NCI-H2171 treated with DMSO at 0.1 percent for 48 hours (cell line): ENCODE measurements around the gene DMAC1.
A peak's percentile ranks its signal among the peaks of the same experiment; 100 is the strongest.

Experiments
- DNase-seq: peaks from one replicate; lab custom pipeline; 2025; lab: John Stamatoyannopoulos, UW

DMAC1 gene, protein sequence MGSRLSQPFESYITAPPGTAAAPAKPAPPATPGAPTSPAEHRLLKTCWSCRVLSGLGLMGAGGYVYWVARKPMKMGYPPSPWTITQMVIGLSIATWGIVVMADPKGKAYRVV

DNA sequence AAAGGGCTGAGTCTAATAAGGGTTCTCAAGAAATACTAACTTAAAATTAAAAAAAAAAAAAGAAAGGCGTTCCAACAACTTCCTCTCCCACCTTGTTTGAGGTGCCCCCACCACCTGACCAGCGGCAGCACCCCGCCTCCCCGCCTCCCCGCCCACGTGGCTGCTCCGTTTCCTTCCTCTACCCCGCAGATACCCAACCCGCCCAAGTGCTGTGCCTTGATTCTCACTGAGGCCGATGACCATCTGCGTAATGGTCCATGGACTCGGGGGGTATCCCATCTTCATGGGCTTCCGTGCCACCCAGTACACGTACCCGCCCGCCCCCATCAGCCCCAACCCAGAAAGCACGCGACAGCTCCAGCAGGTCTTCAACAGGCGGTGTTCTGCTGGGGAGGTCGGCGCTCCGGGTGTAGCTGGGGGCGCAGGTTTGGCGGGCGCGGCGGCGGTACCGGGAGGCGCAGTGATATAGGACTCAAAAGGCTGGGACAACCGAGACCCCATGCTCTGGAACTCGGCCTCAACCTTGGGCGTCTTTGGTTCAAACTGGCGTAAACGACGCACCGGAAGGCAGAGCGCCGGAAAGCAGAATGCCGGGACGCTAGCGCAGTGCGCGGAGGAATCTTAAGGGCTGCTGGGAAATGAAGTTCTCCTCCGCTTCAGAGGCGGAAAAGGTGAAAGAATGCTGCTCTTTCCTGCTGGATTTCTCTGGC, at the start of gene DMAC1:
Gene DMAC1 (minus strand): TSS at position 545 of the 710 bp plus-strand sequence. CDS start 44 bp downstream, at position 501.
- DNase-seq = peak; percentile 78

DNA sequence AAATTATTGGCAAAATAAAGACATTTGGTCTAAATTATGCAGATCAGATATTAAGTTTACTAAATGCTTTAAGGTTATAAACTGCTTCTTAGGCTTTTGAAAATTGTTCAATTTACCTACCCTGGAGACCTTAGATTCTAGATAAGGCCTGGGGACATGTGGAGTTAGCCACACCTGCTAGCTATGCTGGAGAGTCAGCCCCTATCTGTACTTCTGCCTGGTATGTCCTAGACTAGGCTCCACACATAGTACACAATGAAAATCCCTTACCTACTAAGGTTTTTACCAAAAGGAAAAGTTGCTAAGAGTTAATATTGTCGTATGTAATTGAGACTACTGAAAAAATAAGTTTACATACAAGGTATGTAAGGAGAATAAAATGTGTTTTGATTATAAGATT, 49.8 kb upstream of the DMAC1 start:
- no peak for DNase-seq

DNA sequence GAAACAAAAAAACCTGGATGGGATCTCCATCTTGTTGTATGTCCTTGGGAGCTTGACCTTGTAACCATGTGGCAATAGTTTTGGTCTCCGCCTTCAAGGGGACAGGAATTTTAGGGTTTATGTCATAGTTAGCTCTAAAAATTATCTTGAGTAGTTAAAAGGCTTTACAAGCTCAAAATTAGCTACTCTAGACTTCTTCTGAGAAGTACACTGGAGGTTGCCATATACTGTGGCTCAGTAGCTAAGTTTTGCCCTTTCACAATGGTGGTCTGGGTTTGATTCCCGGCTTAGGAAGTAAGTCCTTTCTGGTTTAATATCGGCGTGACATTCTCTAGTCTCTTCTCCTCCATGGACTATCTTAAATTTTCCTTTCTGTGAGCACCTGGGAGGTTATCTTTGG, 48.9 kb upstream of the DMAC1 start:
- no peak for DNase-seq

DNA sequence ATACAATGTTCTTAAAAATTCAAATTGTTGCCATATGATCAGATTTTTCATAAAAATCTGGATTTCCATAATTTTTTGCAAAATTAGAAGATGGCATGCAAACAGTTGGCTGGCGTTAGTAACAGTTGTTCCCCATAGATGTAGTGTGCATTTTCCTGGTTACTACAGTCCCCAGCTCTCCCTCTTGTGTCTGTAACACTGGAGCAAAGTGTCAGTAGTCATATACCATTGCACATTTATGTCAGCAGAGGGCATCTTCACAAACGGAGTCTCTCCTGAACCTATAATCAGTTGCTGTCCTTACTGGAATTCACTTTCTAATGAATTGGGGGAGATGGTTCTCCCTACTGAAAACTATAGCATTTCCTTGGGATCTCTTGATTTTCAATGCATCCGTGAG, 44.7 kb upstream of the DMAC1 start:
- peak; percentile 4 for DNase-seq

DNA sequence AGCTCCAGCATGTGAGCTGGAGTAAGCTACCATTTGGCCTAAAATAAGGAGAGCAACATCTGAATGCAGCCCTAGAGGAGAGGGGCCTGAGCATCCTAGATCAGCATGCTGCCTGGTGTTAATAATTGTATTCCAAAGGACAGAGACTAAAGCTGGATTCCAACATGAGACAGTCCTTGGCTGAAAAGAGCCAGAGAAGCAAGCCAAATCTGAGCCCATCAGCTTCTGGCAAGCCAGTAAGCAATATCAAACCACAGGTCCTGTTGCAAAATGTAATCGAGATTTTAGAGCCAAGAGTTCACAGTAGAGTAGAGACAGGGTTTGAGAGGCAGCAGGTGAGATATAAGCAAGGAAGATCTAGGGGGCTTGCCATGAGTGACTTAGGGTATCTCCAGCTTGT, 42.3 kb upstream of the DMAC1 start:
- no peak for DNase-seq

DNA sequence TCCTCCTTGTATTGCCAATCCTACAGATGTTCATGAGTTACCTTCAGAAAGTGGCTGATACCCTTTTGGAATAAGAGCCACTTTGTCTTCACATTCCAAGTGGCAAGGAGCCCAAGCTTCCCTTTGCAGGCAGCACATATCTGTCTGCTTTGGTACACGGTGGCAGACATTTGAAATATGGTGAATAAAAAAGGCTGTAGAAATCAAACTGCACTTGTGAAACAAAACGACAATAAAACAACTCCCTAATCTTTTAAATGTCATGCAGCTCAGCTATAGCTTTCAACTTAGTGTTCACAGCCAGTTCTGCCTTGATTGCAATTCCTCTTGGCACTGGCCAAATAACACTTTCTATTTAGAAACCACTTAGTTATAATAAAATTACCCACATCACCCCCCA, 35.0 kb upstream of the DMAC1 start:
- DNase-seq = no peak

DNA sequence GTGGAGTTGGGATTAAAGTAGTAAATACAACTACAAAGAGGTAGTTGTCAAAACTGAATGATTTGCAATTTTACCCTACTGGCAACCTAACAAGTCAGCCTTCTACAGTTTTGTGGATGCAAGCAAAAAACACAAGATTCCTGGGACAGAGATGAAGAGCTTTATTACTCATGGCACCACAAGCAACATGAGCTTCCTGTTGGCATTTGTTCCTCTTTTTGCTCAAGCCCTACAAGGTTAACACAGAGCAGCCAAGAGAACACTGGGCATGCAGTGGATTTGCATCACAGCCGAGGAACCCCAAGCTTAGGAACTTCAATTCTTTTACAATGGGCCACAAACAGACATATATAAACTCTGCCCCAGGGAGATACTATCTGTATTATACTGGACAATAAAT, 28.8 kb upstream of the DMAC1 start:
- no peak for DNase-seq

DNA sequence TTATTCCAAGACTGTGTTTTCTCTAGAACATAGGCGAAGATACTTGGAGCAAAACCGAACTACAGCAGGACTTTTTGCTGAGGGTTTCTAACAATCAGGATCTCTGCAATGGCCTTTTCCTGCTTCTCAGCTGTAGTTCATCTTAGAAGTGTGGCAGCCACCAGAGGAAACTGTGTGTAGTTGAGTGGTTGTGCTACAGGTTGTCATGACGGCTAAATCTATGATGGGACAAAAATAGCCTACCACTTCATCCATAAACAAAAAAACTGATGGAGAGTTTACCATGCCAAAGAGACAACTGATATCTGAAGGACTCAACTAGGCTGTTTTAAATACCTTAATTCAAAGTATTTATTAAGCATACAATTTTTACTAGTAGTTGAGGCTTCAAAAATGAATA, 28.2 kb upstream of the DMAC1 start:
- no peak for DNase-seq

DNA sequence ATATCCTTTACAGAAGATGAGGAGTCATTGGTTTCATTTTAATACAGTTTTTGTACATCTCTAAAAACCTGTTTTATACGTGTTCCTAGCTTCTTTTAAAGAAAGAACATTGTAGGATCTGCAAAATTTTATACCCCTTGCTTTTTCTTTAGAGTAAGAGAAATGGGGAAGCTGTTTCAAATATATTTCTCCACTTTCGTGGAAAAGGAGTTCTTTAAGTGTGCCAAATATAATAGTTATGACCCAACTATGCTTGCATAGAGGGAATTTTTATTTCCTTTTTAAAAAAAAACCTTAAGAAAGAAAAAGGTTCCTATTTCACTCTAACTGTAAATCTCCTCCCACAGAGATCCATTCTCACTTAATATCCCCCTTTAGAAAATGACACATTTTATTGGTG, 27.5 kb upstream of the DMAC1 start:
- DNase-seq = no peak

DNA sequence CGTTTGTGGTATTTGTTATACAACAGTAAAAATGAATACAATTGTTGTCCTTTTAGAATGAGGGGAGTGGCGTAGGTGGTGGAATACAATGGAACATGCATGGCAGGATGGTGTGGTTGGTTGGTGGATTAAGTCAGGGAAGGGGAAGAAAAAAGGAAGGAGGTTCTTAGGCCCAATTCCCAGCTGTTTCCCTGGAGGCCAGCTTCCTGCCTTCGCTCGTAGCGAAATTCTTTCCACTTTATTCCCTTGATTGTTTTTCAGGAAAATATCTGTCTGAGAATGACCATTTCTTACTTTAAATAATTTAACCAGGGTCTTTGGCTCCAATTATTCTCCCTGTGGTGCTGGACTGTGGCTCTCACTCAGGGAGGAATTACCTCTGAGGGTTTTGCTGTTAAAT, 24.1 kb upstream of the DMAC1 start:
- DNase-seq = no peak

DNA sequence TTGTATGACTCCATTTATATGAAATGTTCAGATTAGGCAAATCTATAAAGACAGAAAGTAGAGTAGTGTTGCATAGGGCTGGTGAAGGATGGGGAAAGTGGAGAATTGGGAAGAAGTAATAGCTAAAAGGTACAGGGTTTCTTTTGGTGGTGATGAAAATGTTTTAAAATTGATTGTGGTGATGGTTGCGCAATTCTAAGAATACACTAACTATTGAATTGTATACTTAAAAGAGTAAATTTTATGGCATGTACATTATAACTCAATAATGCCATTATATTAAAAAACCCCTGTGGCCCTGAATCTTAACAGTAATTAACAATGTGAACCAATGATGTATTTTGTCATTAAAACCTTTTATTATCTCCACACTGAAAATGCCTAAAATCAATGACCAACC, 20.4 kb upstream of the DMAC1 start:
- DNase-seq = no peak

DNA sequence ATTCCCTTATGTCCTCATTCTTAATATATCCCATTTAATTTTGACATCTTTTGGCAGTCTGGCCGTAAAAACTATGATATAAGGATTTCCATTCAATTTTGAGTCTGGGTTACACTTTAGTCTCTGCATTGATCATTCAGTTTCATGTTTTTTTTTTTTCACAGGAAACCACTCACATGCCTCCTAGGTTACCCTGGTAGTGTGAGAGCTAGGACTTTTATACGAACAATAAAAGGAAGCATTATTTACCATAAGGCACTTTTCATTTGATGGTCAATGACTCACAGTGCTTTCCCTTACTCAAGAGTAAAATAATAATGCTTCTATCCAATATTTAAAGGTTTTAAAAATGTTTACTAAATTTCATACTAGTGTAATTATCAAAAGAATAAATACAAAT, 16.4 kb upstream of the DMAC1 start:
- DNase-seq = no peak

DNA sequence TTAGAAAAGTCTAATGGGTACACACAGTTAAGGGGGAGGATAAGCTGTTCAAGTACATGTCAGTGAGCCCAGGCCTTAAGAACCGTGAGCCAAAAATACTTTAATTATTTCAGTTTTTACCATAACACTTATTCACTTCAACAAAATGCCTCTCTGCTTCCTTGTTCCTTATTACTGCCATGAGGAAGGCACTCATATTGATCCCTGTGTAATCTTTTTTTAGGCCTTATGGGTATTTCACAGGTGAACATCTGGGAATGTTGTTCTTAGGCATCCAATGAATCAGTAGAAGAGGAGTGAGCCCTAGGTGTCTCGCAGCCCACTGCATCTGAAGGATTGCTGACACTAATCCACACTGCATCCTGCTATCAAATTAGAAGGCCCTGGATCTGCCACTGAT, 13.5 kb upstream of the DMAC1 start:
- no peak for DNase-seq

DNA sequence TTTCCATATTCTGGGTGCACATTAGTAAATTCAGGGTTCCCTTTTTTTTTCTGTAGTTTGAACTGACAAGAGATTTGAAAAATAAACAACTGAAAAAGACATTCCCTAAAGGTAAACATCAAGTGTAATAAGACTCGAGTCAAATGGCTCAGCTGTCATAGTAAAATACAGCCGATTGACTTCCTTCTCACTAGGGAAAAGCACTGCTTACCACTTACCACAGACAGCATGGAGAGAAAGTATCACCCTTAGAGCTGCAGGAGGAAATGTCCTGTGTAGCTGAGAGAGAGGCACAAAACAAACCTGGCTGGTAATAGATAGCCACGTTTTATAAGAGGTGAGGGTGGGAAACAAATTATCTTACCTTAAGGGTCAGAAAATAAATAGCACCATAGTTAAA, 12.1 kb upstream of the DMAC1 start:
- peak; percentile 2 for DNase-seq

DNA sequence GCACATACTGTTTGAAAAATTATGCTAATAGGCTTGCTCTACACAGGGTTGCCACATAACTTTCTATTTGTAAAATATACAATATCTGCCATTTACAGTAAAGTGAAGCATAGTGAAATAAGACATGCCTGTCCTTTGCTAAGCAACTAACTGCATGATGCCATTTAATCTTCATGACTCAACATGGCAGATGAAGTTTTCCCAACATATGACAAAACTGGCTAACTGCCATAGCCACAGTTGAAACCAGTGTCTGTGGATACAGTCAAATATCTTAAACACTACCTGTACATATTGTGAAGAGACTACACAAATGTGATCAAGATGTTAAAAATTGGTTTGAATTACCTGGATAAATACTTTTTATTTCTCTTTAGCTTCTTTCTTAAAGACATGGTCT, 3.1 kb upstream of the DMAC1 start:
- no peak for DNase-seq

DNA sequence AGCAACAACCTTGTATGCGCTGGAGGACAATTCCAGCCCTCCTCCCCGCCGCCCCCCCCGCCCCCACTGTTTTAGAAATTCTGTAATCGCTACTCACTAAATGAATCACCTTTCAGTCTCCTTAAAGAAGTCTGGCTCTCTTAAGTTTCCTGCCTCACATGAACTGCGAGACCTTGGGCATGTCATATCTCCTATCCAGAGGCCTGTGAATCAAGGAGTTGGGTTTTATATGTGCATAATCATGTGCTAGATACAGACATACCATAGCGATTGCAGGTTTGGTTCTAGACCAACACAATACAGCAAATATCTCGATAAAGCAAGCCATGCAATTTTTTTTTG, 337 bp upstream of the DMAC1 start:
- DNase-seq = no peak

DNA sequence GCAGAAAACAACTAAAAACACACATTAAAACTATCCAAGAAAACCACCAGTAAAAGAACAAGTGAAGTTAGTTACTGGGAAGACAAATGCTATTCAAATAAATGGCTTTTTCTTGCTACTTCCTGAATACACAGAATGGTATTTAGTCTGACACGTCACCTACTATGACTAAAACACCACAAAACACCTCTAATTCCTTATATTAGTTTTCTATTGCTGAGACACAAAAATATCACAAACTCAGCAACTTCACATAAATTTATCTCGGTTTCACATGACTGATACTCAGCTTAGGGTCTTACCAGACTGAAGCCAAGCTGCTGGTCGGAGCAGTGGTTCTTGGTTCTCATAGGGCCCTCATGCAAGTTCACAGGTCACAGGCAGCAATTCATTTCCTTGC, 5.4 kb downstream of the DMAC1 start:
- DNase-seq = no peak

DNA sequence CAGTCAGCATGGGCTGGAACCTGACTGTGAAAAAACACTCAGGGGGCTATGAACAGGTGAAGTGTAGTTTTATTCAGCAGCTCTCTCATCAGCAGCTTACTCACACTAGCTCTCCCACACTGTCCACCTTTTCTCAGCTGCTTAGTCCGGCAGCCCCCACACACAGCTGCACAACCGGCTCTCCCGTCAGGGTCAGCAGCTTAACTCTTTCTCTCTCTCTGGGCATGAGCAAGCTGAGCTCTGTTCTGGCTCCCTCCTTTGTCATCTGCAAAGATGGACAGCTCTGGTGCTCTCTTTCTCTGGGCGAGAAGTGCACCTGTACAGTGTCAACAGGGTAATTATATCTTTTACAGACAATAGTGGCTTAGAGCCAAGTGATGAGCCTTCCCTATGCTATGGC, 8.2 kb downstream of the DMAC1 start:
- no peak for DNase-seq

DNA sequence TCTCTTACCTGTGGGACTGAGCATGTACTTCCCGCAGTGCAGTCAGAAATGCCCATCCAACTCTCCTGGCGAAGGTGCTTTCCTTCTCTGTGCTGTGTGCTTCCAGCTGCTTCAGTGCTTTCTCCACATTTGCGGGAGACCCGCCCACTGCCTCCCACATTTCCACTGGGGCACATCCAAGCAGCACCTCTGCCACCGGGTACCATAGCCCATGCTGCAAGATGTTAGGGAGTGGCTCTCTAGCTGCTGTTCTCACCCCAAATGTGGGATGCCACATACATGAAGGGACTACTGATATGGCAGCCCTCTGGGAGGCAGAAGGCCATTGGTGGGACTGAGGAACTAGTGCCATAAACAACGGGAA, 8.8 kb downstream of the DMAC1 start:
- DNase-seq = no peak

DNA sequence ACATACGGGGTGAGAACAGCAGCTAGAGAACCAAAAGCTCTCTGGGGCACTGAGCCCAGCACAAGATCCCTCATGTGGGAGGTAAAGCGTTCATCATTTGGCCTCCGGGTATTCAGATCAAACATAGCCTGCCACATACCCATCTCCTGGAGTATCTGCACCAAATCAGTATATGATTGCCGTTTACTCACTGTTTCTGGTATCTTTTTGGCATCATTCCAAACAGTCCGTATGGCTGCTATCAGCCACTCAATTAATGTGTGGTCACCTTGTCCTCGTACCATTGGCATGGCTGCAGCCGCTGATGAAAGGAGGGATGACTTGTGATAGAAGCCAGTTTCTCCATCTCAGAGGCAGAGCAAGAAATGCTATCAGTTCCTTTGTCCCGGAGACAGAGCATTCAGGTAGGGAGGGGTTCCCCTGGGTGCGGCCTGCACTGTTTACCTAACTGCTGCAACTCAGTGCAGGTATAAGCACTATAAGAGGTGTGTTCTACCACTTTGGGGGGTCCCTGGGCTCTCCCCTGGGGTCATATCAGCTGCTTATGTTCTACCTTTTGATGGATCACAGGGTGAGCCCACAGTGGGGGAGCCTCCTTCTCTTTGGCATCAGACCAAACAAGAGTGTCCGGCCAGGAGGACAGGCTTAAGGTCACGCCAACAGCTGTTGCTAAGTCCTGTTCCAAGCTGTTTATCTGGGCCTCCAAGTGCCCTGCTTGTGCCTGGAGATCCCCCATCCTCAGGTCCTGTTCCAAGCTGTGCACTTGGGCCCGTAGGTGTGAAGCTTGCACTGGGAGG, 9.4 kb downstream of the DMAC1 start:
- no peak for DNase-seq

DNA sequence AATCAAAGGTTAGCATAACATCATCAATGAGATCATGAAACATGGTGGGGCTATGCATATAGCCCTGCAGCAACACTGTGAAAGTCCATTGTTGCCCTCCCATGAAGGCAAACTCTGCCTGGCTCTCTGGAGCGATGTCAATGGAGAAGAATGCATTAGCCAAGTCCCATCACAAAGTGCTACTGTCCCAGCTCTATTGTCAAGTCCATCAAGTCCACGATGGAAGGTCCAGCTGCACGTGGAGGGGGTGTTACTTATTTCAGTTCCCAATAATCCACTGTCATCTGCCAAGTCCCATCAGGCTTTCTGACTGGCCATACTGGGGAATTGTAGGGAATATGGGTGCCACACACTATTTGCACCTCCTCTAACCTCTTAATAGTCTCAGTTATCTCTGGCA, 10.8 kb downstream of the DMAC1 start:
- no peak for DNase-seq

DNA sequence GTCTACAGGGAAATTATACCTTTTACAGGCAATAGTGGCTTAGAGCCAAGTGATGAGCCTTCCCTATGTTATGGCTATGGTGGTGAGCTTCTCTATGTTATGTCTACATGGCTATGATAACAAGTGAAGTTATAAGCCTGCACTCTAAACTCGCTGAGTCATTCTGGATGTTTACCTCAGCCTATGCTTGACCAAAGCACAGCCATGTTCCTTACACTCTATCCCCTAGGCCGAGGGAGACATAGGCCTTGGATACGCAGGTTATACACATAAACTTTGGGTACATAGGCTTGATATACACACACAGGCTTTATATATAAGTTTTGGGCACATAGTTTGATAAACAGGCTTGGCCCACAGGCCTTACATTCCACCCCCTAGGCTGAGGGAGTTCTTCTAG, 13.8 kb downstream of the DMAC1 start:
- no peak for DNase-seq

DNA sequence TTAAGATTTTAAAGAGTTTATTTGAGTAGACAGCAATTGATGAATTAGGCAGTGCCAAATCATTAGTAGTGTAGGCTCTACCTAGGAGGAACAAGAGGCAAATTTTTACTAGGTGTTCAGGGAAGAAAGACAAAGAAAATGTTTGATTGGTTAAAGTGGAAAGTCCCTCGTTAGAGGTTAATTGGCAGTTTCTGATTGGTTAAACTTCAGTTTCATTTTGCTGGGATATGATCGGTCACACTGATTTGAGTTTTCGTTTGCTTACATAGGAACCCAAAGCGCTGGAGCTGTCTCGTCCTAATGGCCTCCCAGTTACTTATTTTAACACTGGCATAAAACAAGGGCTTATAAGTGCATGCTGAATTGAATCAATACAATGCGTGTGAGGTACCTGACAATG, 15.1 kb downstream of the DMAC1 start:
- no peak for DNase-seq

DNA sequence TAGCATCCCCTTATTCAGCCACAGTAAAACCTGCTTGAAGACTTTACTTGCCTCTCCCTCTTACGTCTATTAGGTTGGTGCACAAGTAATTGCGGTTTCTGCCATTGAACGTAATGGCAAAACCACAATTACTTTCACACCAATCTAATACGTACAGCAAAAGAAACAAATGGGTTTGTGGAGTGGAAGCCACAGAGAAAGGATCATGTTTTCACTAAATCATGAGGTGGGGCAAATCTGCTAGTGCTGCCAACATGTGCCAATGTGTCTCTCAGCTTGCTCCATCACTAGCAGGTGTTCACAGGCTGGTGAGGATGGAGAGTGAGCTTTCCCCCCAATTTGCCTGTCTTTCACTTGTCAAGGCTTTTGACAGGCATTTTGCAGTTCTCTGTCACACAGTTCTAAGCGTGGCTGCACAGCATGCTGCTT, 15.9 kb downstream of the DMAC1 start:
- no peak for DNase-seq
